ENCODE results near the gene STRAP. TPM values are rescaled to one million over a fixed set of nuclear protein-coding genes. Genes with fewer than 3 reads are reported as not detected.

Gene STRAP
- total RNA-seq = 100 to 1,000 TPM; 107 to 136 TPM

GRCh38 chr12:15882118-15882971 lies at the start of gene STRAP:
Gene STRAP (plus strand): TSS chr12:15882387. CDS start chr12:15882708, 321 bp downstream.
- Mint-ChIP-seq H3K27ac (peak within 1 kb of the TSS; percentile 96 to 98), H3K9me3 (peaks cover 0 to 4% of the 10 kb centered on the region in 2 donors), H3K36me3 (peaks cover 37% of the 10 kb centered on the region in 2 donors)

DNA sequence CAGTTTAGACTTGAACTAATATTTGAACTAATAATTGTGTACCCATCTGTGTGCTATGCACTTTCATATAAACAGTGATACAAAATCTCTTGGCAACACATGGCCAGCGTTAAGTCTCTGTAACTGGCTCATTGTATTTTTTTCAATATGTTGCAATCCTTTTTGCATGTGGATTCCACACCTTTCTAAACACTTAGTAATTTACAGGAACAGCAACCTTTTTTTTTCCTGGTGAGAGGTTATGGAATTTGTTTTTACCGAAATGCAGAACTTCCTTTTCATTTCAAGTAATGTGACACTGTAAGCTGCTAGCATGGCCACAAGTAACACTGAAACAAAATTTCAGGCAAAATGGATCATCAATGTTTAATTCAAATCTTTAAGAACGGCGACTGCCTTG lies 47.6 kb upstream of the STRAP start:
- DNase-seq (ENCODE audit: low spot score in 2 of 2) = no peak
- ATAC-seq = no peak
- H3K27ac Mint-ChIP-seq = no peak overlapping the region
- no peaks in the 10 kb centered on the region for H3K9me3 Mint-ChIP-seq
- H3K36me3 Mint-ChIP-seq = no peaks in the 10 kb centered on the region

More at GRCh38 chr12:15882118-15882971, at the start of gene STRAP:
- DNase-seq (ENCODE audit: low spot score in 2 of 2) = peak; percentile 93 to 95
- ATAC-seq = peak; percentile 96 to 98

DNA sequence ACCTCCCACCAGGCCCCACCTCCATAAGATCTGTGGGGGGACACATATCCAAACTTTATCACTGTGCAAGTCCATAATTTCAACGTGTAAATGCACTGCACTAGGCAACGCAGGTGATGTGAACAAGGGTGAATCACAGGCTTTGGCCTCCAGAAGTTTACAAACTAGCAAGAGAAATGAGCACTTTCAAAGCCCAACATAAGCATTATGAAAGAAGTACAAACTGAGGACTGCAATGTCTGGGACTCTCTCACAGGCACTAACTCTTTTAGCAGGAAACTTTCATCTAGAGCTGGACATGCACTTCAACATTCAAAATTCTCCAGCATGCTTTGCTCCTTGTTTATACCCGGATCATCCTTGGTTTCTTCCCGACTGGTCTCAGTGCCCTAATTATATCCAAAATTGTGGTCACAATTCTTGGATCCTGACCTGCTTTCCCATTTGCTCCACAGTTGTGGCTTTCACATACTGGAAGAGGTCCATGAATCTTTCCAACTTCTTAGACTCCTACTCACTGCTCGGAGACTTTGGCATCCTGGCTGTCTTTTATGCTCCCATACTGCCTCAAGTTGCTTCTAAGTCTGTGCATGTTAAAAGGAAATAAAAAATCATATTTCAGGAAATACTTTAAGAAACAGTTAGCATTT lies 44.9 kb upstream of the STRAP start:
- Mint-ChIP-seq H3K36me3 (no peaks in the 10 kb centered on the region), H3K27ac (no peak overlapping the region), H3K9me3 (no peaks in the 10 kb centered on the region)
- ATAC-seq = no peak
- DNase-seq (ENCODE audit: low spot score in 2 of 2) = no peak

- ATAC-seq = no peak
- no peak for DNase-seq (ENCODE audit: low spot score in 2 of 2)
- Mint-ChIP-seq H3K27ac (no peak overlapping the region), H3K36me3 (no peaks in the 10 kb centered on the region), H3K9me3 (no peaks in the 10 kb centered on the region)
Observed at GRCh38 chr12:15839041-15839440, 43.1 kb upstream of the STRAP start.

GRCh38 chr12:15839682-15840081 lies 42.5 kb upstream of the STRAP start:
- no peak for DNase-seq (ENCODE audit: low spot score in 2 of 2)
- Mint-ChIP-seq H3K36me3 (no peaks in the 10 kb centered on the region), H3K27ac (no peak overlapping the region), H3K9me3 (no peaks in the 10 kb centered on the region)
- no peak for ATAC-seq

DNA sequence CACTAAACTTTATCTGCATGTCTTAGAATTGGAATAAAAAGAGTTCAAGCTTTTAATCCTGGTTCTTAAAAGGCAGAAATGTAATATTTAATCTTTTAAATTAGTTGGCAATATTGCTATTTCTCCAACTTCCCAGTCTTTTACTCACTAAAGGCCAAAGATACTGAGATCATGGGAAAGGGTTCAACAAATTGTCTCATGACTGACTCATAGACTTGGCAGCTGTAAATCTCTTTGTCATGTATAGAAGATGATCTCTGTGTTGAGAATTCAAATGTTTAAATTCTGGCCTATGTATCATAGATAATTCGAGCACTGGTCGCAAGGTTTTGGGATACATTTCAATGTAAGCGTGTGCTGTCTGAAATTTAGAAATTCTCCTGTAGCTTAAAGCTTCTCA lies 40.1 kb upstream of the STRAP start:
- ATAC-seq = no peak
- H3K36me3 Mint-ChIP-seq = no peaks in the 10 kb centered on the region
- no peak overlapping the region for H3K27ac Mint-ChIP-seq

DNA sequence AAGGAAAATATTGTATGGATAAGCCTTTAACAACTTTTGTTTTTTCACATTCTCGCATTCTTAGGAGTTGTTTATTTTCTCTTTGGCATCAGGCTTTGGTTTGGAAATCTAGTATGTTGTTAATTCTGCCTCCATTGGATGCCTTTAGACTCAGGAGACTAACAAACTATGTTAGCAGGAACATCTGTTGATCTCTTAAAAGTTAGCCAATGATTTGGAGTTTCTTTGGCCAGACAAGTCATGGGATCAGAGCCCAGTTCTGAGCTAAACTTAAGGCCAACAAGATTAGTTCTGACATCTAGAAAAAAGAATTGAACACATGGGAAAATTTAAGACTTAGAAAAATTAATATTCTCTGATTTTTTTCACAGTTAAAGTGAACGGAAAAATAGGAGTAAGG lies 35.3 kb upstream of the STRAP start:
- Mint-ChIP-seq H3K27ac (no peak overlapping the region), H3K9me3 (no peaks in the 10 kb centered on the region), H3K36me3 (no peaks in the 10 kb centered on the region)
- DNase-seq (ENCODE audit: low spot score in 2 of 2) (no peak), ATAC-seq (no peak)

More for the DNA sequence above, 40.1 kb upstream of the STRAP start:
- H3K9me3 Mint-ChIP-seq = no peaks in the 10 kb centered on the region
- DNase-seq (ENCODE audit: low spot score in 2 of 2) = no peak

- Mint-ChIP-seq H3K9me3 (no peaks in the 10 kb centered on the region), H3K36me3 (no peaks in the 10 kb centered on the region), H3K27ac (no peak overlapping the region)
- DNase-seq (ENCODE audit: low spot score in 2 of 2) = no peak
- no peak for ATAC-seq
Observed at GRCh38 chr12:15848606-15849005, 33.6 kb upstream of the STRAP start.

DNA sequence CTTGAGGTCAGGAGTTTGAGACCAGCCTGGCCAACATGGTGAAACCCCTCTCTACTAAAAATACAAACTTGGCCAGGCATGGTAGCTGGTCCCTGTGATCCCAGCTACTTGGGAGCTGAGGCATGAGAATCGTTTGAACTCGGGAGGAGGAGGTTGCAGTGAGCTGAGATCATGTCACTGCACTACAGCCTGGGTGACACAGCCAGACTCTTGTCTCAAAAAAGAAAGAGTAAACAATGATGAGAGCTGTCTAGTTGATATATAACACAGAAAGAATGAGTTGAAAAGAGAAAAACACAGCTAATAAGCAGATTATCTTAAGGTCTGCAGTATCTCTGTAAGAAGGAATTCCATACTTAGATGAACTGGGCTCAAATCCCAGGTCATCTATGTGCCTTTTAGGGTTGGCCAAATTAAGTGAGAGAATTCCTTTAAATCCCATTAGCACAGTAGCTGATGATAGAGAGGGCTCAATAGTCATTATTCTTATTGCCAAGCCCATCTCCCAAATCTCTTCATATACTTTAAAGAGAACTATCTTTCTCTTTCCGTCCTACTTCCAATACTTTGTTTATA lies 31.1 kb upstream of the STRAP start:
- Mint-ChIP-seq H3K9me3 (no peaks in the 10 kb centered on the region), H3K36me3 (no peaks in the 10 kb centered on the region), H3K27ac (no peak overlapping the region)
- no peak for DNase-seq (ENCODE audit: low spot score in 2 of 2)
- no peak for ATAC-seq

- Mint-ChIP-seq H3K9me3 (no peaks in the 10 kb centered on the region), H3K36me3 (no peaks in the 10 kb centered on the region), H3K27ac (no peak overlapping the region)
- DNase-seq (ENCODE audit: low spot score in 2 of 2) = no peak
- no peak for ATAC-seq
Observed at GRCh38 chr12:15851919-15852318, 30.3 kb upstream of the STRAP start.

DNA sequence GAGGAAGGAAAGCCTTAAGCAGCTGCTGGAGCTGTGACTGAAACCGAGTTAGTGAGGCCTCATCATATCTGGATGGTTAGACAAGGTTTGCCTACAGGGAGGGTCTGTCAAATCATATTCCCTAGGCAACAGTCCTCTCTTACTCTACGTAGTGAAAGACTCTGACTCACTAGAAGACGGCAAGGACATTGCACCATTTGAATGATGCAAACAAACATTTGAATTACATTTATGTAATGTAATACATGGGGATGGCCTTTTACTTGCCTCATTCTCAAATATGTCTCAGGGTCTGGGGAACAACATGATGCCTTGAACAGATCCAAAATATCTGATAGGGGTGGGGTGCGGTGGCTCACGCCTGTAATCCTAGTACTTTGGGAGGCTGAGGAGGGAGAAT lies 29.8 kb upstream of the STRAP start:
- no peaks in the 10 kb centered on the region for H3K36me3 Mint-ChIP-seq
- DNase-seq (ENCODE audit: low spot score in 2 of 2) (no peak), ATAC-seq (no peak)
- no peaks in the 10 kb centered on the region for H3K9me3 Mint-ChIP-seq
- no peak overlapping the region for H3K27ac Mint-ChIP-seq

- no peak overlapping the region for H3K27ac Mint-ChIP-seq
- DNase-seq (ENCODE audit: low spot score in 2 of 2) = no peak
- H3K36me3 Mint-ChIP-seq = no peaks in the 10 kb centered on the region
- H3K9me3 Mint-ChIP-seq = no peaks in the 10 kb centered on the region
- no peak for ATAC-seq
Observed at GRCh38 chr12:15853877-15854276, 28.3 kb upstream of the STRAP start.

GRCh38 chr12:15854916-15855315 lies 27.3 kb upstream of the STRAP start:
- ATAC-seq = no peak
- Mint-ChIP-seq H3K27ac (no peak overlapping the region), H3K36me3 (no peaks in the 10 kb centered on the region), H3K9me3 (no peaks in the 10 kb centered on the region)
- no peak for DNase-seq (ENCODE audit: low spot score in 2 of 2)

GRCh38 chr12:15855646-15856045 lies 26.5 kb upstream of the STRAP start:
- H3K9me3 Mint-ChIP-seq = no peaks in the 10 kb centered on the region
- no peak for DNase-seq (ENCODE audit: low spot score in 2 of 2)
- no peak for ATAC-seq
- no peaks in the 10 kb centered on the region for H3K36me3 Mint-ChIP-seq
- H3K27ac Mint-ChIP-seq = no peak overlapping the region

DNA sequence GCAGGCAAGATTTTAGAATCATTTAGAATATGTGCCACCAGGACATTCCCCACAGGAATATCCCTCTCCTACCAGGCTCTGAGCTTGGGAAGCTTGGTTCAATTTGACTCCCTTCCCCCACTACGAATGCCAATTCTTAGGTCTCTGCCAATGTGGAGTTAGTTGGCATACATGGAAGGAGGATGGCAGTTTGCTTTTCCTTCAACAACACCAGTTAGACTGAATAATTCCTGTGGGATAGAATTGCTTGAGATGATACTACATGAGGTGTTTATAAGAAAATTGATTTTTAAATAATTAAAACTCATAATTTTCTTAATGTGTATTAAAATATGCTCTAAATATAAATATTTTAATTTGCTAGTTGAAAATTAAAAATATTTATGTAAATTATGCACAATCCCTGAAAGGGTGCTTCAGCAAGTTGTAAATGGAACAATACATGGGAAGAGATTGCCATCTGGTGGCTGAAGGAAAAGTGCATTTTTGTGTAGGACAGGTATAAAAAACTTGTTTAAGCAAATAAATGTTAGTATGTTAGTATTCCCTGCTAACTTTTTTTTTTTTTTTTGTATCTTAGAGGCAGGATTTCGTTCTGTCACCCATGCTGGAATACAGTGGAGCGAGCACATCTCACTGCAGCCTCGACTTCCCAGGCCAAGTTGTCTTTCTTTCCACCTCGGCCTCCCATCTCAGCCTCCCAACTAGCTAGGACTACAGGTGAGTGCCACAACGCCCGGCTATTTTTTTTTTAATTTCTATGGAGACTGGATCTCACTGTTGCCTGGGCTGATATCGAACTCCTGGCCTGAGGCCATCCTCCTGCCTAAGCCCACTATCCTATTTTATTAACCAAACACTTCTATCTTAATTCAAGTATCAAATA lies 25.8 kb upstream of the STRAP start:
- Mint-ChIP-seq H3K27ac (no peak overlapping the region), H3K9me3 (no peaks in the 10 kb centered on the region), H3K36me3 (no peaks in the 10 kb centered on the region)
- DNase-seq (ENCODE audit: low spot score in 2 of 2) (peak in 1 of 2 donors; percentile 41), ATAC-seq (peak in 1 of 2 donors; percentile 59)

DNA sequence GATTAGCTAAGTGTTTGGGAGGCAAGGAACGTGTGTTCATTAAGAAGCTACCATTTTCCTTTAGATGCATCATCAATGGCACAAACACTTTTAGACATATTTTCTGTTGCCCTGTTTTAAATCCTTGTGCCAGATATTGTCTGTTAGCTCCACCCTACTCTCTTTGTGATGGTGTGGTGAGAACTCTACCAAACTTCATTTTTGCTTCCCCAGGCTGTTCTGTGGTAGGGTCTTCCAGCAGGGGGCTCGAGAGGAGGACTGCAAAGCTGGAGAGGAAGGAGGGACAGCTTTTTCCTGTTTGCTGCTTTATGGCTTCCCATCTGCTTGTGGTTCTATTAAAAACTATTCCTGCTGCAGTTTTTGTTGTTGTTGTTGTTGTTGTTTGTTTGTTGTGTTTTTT lies 23.8 kb upstream of the STRAP start:
- no peaks in the 10 kb centered on the region for H3K36me3 Mint-ChIP-seq
- ATAC-seq (no peak), DNase-seq (ENCODE audit: low spot score in 2 of 2) (no peak)
- no peaks in the 10 kb centered on the region for H3K9me3 Mint-ChIP-seq
- H3K27ac Mint-ChIP-seq = no peak overlapping the region

GRCh38 chr12:15859116-15859515 lies 23.1 kb upstream of the STRAP start:
- Mint-ChIP-seq H3K9me3 (no peaks in the 10 kb centered on the region), H3K36me3 (no peaks in the 10 kb centered on the region), H3K27ac (no peak overlapping the region)
- ATAC-seq (no peak), DNase-seq (ENCODE audit: low spot score in 2 of 2) (no peak)
